Keratinocyte (primary cell): ENCODE results near the gene WNT3. TPM values are rescaled to one million over a fixed set of nuclear protein-coding genes. Genes with fewer than 3 reads are reported as not detected.

ENCODE experiments used
- DNase-seq: peaks from one replicate; pipeline ENCODE4 v3.0.0-alpha.2; 2011; ENCODE audit warnings: low read depth, missing footprints, low spot score
- FAIRE-seq: peaks from 2 replicates; lab custom pipeline; 2011; peaks lifted over from hg19 to GRCh38; lab: Jason Lieb, UNC
- H2AFZ ChIP-seq: 2 replicates; pipeline ENCODE4 v1.6.0; 2012; ENCODE audit warnings: low read length, control low read depth, inconsistent platforms; ENCODE audit not compliant: control insufficient read depth
- H3K27ac ChIP-seq: 2 replicates; pipeline ENCODE4 v1.5.1; 2011; ENCODE audit warnings: low read length; ENCODE audit not compliant: control insufficient read depth, insufficient read depth
- H3K27me3 ChIP-seq: 3 replicates; pipeline ENCODE4 v1.6.0; 2011; ENCODE audit warnings: low read length; ENCODE audit not compliant: control insufficient read depth, insufficient read depth; ENCODE audit errors: extremely low read depth
- H3K36me3 ChIP-seq, 2 experiments: 2 replicates in 1 of 2; 3 replicates in 1 of 2; pipeline ENCODE4 v1.5.1; 2011; ENCODE audit warnings: low read length in 2 of 2, mild to moderate bottlenecking in 1 of 2; ENCODE audit not compliant: control insufficient read depth in 2 of 2, insufficient read depth in 2 of 2; ENCODE audit errors: extremely low read depth in 1 of 2
- H3K4me1 ChIP-seq: 3 replicates; pipeline ENCODE4 v1.5.1; 2011; ENCODE audit warnings: low read length; ENCODE audit not compliant: control insufficient read depth, insufficient read depth; ENCODE audit errors: extremely low read depth
- H3K4me2 ChIP-seq: 3 replicates; pipeline ENCODE4 v1.6.0; 2011; ENCODE audit warnings: low read depth, low read length; ENCODE audit not compliant: control insufficient read depth, insufficient read depth; ENCODE audit errors: extremely low read depth
- H3K4me3 ChIP-seq, 3 experiments: fragments of 200-600 bp in 1 of 3; sonication (generic) in 1 of 3; 2 replicates in 2 of 3; 3 replicates in 1 of 3; pipeline ENCODE4 v1.5.1; 2011 to 2016; ENCODE audit warnings: low read length in 3 of 3, mild to moderate bottlenecking in 3 of 3, control low read depth in 2 of 3, inconsistent platforms in 1 of 3, low read depth in 1 of 3, mixed read lengths in 1 of 3, mixed run types in 1 of 3, moderate library complexity in 1 of 3; ENCODE audit not compliant: control insufficient read depth in 2 of 3, insufficient read depth in 2 of 3; ENCODE audit errors: extremely low read depth in 1 of 3
- H3K79me2 ChIP-seq: 2 replicates; pipeline ENCODE4 v1.6.0; 2012; ENCODE audit warnings: low read length; ENCODE audit not compliant: control insufficient read depth, insufficient read depth
- H3K9ac ChIP-seq: 3 replicates; pipeline ENCODE4 v1.6.0; 2011; ENCODE audit warnings: low read length; ENCODE audit not compliant: control insufficient read depth, insufficient read depth; ENCODE audit errors: extremely low read depth
- H3K9me1 ChIP-seq: 3 replicates; pipeline ENCODE4 v1.6.0; 2011; ENCODE audit warnings: low read length; ENCODE audit not compliant: control insufficient read depth, insufficient read depth; ENCODE audit errors: extremely low read depth
- H3K9me3 ChIP-seq: 2 replicates; pipeline ENCODE4 v1.5.1; 2012; ENCODE audit warnings: low read depth, low read length; ENCODE audit not compliant: control insufficient read depth
- H4K20me1 ChIP-seq: 3 replicates; pipeline ENCODE4 v1.6.0; 2011; ENCODE audit warnings: low read length; ENCODE audit not compliant: control insufficient read depth, insufficient read depth; ENCODE audit errors: extremely low read depth
- CTCF ChIP-seq, 3 experiments: IDR thresholded peaks in 1 of 3; conservative IDR thresholded peaks in 1 of 3; optimal IDR thresholded peaks in 1 of 3; 2 replicates in 2 of 3; 3 replicates in 1 of 3; pipeline versions ENCODE3 to v1.5.1; 2011; ENCODE audit warnings: low read length in 3 of 3, mild to moderate bottlenecking in 3 of 3, moderate library complexity in 2 of 3, control low read depth in 1 of 3, inconsistent platforms in 1 of 3; ENCODE audit not compliant: insufficient read depth in 2 of 3; ENCODE audit errors: extremely low read depth in 1 of 3
- EZH2 ChIP-seq: IDR thresholded peaks from one replicate; pipeline ENCODE4 v1.6.1; 2012; ENCODE audit warnings: inconsistent platforms, mild to moderate bottlenecking, low read length, moderate library complexity
- dilution Hi-C: fragments of 300-500 bp; cut with MboI; formaldehyde crosslinking; loops from one replicate; pipeline ENCODE4 v1.7.0; 2020; ENCODE audit warnings: low sequenced_read_pairs; ENCODE audit not compliant: extremely low pct_ligation_motif_present
- polyA plus RNA-seq, 5 experiments: library from polyadenylated mRNA; depleted of rRNA in 3 of 5; stranded (reverse) in 3 of 5; stranded (forward) in 1 of 5; unstranded in 1 of 5; fragments of >200 nt; gene quantifications; 1 replicate in 1 of 5; 2 replicates in 3 of 5; 3 replicates in 1 of 5; pipeline versions ENCODE4 v1.2.1 to v1.2.3, GENCODE V29; 2011 to 2012; ENCODE audit warnings: missing spikeins in 2 of 5, low read depth in 1 of 5, low replicate concordance in 1 of 5

Gene WNT3
- polyA plus RNA-seq, 1 donor (not counting 4 experiments of a cell fraction or from before 2014, with no cell fraction given) = 1.9 TPM

- Histone ChIP-seq H4K20me1 (no peaks in the 10 kb centered on the region), H3K36me3 (no peaks in the 10 kb centered on the region), H3K27me3 (no peaks in the 10 kb centered on the region), H3K4me2 (peak overlapping the region; percentile 54), H3K27ac (no peak overlapping the region), H2AFZ (no peak overlapping the region), H3K4me3 (no peak overlapping the region), H3K9me3 (no peaks in the 10 kb centered on the region), H3K4me1 (peaks cover 13% of the 10 kb centered on the region), H3K9ac (no peak overlapping the region), H3K9me1 (no peaks in the 10 kb centered on the region), H3K79me2 (no peaks in the 10 kb centered on the region)
- FAIRE-seq (peak; percentile 5), DNase-seq (no peak)
- dilution Hi-C loops = no loop called here
- no peak for TF ChIP-seq EZH2
- TF ChIP-seq CTCF (optimal IDR thresholded peaks at IDR 0.05 in 1 of 3, IDR thresholded peaks at IDR 0.05 in 1 of 3, conservative IDR thresholded peaks at IDR 0.05 in 1 of 3; ENCODE audit: extremely low read depth in 1 of 3, insufficient read depth in 2 of 3, low read length in 3 of 3) = no peak
Measured at GRCh38 chr17:46795379-46795952, 23.0 kb downstream of the WNT3 start.

- FAIRE-seq = no peak
- dilution Hi-C loops = no loop called here
Measured at GRCh38 chr17:46794318-46794717, 24.2 kb downstream of the WNT3 start.

More at GRCh38 chr17:46794318-46794717, 24.2 kb downstream of the WNT3 start:
- TF ChIP-seq CTCF (optimal IDR thresholded peaks at IDR 0.05 in 1 of 3, IDR thresholded peaks at IDR 0.05 in 1 of 3, conservative IDR thresholded peaks at IDR 0.05 in 1 of 3; ENCODE audit: extremely low read depth in 1 of 3, insufficient read depth in 2 of 3, low read length in 3 of 3) (no peak), EZH2 (no peak)
- Histone ChIP-seq H3K36me3 (no peaks in the 10 kb centered on the region), H3K9me1 (no peaks in the 10 kb centered on the region), H3K27ac (no peak overlapping the region), H3K79me2 (no peaks in the 10 kb centered on the region), H3K27me3 (no peaks in the 10 kb centered on the region), H3K4me3 (no peak overlapping the region), H3K9me3 (no peaks in the 10 kb centered on the region), H4K20me1 (no peaks in the 10 kb centered on the region), H3K9ac (no peak overlapping the region), H3K4me2 (no peak overlapping the region), H2AFZ (no peak overlapping the region), H3K4me1 (peaks cover 16% of the 10 kb centered on the region)
- DNase-seq = no peak
